ENCODE results near the gene CDNF.
"Not testable (repeated sequence)": the region's sequence is repeated elsewhere in the genome, so short reads cannot be mapped to it uniquely, and the experiment has no call there.

DNA sequence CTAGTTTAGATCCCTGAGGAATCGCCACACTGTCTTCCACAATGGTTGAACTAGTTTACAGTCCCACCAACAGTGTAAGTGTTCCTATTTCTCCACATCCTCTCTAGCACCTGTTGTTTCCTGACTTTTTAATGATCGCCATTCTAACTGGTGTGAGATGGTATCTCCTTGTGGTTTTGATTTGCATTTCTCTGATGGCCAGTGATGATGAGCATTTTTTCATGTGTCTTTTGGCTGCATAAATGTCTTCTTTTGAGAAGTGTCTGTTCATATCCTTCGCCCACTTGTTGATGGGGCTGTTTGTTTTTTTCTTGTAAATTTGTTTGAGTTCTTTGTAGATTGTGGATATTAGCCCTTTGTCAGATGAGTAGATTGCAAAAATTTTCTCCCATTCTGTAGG lies 27.0 kb upstream of the CDNF start:
- TF ChIP-seq POLR2A, POLR2AphosphoS5 (IDR thresholded peaks at IDR 0.05; ENCODE audit: low read depth, low read length): not testable (repeated sequence)
